Left kidney (tissue), 2 donors: ENCODE measurements around the gene RAD51AP2. TPM values are rescaled to one million over a fixed set of nuclear protein-coding genes. Genes with fewer than 3 reads are reported as not detected.
A peak's percentile ranks its signal among the peaks of the same experiment; 100 is the strongest.
"Not testable (repeated sequence)": the region's sequence is repeated elsewhere in the genome, so short reads cannot be mapped to it uniquely, and the experiment has no call there.

ENCODE experiments used
- DNase-seq: peaks from one replicate; pipeline ENCODE4 v3.0.0-alpha.2; 2013
- polyA plus RNA-seq: library from polyadenylated mRNA; unstranded; fragments of 120-200 nt; gene quantifications from one replicate; pipeline ENCODE4 v1.2.1, GENCODE V29; 2013; ENCODE audit not compliant: insufficient read length

RAD51AP2 gene
- polyA plus RNA-seq, 1 donor = 0.38 TPM

DNA sequence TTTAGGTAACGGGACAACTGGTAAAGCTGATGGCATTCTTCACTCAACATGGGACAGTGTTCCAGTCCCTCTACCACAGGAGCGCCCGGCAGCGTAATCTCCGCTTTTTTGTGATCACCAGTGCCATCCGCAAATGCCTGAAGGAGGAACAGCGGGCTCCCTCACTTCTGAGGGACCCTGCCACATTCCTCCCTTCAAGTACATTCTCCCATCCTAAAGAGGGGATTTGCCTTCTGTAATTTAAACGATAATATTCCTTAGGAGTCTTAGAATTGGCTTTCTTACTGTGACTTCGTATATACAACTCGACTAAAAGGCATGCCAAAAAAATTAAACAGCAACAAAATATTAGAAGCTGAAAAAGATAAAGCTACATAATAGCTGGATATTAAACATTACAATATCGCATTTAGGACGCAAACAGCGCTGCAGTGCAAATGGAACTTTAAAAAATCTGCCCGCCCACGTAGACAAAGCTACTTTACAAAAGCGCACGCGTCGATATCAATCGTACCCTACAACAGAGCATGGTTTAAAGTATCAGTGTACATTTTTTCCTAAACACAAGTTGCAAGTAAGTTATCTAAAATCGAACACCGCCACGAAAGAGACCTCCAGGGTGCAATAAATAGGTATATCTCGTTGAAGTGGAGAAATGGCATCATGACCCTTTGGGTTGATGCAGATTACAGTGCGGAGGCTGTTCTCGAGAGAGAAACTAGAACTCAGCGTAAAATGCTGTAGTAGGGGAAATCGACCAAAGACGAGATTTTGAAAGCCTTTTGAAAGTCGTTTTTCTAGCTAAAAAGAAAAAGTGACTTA, 20.0 kb upstream of the RAD51AP2 start:
- peak; percentile 39 for DNase-seq

DNA sequence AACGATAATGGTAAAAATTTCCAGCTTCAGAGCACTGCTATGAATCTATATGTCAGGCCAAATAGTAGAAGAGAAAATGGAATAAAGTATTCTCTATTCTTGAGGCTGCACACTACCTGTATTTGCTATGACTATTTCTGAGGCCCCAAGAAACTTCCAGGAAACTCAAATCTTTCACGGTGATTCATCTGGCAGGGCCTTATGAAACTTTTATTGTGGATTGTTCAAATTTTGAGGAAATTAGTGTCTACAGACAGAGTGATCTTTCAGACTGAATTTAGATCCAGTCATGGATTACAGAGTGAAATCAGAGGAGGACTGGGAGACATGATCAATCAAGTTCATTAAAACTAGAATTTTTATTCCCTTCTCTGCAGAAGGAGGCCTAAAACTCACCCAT, 18.2 kb upstream of the RAD51AP2 start:
- no peak for DNase-seq

DNA sequence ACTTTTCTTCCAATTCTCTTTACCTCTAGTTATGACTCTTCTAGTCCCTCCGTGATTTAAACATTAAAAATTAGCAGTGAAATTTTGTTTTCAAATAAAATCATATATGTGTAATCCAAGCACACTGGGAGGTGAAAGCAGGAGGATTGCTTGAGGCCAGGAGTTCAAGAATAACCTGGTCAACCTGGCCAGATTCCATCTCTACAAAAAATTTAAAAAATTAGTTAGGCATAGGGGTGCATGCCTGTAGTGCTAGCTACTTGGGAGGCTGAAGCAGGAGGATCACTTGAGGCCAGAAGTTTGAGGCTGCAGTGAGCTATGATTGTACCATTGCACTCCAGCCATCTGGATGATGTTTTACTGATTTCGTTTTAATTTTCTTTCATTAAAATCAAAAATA, 15.3 kb upstream of the RAD51AP2 start:
- no peak for DNase-seq

DNA sequence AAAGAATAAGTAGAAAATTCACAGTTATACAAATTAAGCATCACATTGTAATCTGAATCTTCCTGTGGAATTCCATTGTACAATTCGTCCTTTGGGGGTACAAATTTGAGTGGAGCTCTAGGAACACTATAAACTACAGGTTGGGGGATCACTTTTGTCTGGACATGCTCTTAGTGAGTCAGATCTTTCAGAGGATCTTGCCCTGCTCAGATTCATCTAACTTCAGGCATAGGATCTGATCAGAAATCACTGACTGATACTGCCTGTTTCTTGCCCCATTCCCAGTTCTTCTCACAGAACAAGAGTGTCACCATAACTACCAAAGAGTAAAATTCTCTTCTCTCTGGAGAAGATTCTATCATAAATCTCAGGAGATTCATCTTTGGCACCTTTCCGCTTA, 11.5 kb upstream of the RAD51AP2 start:
- no peak for DNase-seq

DNA sequence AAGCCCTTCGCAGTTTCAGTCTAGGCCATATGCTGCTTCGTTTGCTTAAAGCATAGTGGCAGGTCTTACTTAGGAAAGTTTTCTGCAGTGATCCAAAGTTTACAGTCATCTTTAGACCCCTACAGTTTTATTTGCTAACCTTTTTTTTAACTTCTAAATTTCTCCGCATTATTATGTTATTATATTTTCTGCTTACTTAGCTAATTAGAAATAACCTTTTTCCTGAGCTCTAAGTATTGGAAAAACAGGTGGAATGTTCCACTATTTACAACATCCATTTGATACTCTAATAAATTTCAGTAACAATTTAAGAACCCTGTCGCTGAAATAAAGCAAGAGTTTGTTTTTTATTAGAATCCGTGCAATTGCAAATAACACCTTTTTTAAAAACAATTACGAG, 4.1 kb upstream of the RAD51AP2 start:
- no peak for DNase-seq

DNA sequence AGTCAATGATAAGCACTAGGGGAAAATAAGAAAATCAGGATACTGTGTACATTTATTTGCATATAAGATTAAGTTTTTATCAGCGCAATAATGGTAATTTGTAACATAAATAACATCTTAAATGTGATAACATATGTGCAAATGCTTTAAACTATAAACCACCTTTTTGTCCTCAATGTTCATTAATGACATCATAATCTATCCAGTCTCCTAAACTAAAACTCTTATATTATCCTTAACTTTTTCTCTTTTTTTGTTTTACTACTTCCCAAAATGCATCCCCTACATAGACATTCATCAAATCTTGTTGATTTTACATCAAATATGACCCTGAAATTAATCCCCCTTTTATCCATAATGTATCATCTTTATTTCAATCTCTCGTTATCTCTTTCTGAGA, 3.4 kb upstream of the RAD51AP2 start:
- DNase-seq = no peak

DNA sequence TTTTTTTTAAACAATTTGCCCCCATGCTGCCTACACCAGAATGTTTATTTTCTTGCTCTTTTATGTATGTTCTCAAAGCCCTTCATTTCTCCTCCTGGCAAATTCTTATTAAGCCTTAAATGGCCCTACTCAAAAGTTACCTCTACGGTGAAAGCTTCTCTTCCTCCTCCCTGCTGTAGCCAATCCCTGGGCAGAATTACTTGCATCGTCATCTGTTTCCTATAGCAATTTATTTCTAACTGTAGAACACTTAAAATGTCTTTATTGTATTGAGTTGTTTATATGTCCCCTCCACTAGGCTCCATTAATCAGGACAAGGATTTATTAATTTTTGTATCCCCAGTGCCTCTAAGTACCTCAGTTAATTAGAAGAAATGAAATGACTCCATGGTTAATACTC, 2.5 kb upstream of the RAD51AP2 start:
- no peak for DNase-seq

DNA sequence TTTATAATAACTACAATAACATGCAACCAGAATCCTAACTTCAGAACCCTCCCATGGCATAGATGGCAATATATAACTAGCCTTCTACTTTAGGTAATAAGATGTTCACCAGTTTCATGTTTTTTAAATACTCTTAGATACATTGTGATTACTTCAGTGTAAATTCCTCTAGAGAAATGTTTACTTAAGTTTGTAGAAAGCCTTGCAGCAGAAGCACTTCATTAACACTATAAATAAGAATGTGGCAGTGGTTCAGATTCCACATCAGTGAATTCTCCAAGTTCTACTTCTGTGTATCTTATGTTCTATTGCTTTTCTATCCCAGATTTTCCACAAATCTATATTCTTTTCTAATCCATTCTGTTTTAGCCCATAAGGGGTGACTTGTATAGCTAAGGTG, 1.2 kb upstream of the RAD51AP2 start:
- DNase-seq = no peak

DNA sequence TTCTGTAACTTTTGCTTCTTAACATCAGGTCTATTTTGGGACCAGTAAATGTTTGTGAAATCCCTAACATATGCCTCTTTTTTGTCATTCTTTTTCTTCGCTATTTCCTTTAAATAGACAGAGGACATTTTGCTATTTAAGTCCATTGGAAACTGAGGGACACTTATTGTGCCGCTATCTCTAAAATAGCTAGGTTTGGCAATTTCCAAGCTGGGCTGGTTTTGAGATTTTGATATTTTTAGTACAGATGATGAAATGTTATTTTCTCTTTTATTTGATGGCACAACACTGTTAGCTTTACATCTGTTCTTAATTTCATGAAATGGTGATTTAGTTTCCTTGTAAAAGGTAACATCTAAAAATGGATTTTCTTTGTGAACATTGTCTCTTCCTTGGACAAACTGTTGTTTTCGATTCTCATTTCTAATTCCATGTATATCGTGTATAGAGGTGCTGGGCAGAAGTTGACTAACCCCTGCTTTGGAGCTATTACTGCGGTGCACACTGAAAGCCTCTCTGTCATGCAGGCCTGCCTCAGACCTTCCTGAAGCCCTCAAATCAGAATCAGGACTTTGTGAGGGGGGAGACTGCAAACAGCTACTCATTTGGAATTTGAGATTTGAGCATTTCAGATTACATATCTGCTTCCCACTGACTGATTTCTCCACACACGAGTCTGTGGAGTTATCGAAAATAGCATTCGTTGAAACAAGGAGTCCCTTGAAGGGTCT, 594 bp downstream of the RAD51AP2 start:
- peak; percentile 8 for DNase-seq

DNA sequence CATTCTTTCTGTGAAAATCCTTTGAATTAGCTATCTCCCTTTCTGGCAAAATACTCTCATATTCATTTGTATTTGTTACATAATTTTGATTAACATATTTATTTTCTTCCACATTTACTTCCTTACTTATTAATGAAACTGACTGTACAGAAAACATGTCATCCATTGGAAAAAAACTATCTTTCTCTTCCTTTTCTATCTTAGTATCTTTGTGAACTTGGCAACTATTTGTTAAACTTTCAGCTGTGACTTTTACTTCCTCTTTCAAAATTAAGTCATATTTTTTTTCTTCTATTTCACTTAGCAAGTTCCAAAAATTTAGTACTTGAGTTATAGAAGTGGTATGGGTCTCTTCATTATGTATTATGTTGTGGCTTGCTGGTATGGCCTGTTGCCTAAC, 2.6 kb downstream of the RAD51AP2 start:
- no peak for DNase-seq

DNA sequence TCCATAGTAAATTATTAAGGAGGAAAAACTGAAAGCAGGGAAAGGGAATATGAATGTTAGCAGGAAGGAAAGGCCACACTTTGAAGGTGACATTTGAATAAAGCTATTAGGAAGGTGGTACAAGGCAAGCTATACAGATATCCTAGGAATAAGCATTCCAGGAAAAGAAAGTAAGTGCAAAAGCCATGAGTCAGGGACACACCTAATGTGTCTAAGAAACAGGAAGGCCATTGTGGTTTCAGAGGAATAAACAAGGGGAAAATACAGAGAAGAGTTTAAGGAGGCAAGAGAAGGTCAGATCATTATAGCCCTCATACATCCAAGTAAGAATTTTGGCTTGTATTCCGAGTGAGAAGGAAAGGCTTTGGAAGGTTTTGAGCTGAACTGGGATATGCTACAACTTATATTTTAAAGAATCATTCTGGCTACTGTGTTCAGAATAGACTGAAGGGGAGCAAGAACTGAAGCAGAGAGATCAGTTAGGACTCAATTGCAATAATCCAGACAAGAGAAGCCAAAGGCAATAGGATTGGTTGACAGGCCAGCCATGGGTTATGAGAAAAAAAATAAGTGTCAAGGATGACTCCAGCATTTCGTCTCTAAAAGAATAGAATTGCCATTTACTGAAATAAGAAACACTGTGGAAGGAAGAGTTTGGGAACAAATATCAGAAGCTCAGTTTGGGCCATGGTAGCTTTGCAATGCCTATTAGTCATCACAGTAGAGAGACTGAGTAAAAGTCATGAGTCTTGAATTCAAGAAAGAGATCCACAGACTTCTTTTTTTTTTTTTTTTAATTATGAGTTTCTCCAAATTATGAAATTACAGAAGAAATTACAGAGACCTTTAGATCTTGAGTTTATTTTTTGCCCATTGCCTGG, 11.3 kb downstream of the RAD51AP2 start:
- DNase-seq = no peak

DNA sequence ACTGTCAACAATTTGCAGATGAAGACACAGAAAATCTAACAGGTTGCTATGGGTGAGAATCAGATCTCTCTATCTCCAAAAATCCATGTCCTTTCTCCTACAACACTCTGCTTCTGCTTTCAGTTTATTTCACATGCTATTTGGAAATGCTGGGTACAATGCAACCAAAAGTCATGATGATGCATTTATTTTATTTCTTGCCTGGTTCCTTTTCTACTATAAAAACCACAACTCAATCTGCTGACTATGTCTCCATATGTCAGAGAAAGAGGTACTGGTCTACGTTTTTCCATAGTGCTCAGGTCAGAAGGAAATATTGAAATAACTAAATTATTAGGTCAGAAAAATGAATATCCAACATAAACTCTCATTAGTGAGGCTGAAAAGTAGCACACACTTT, 20.5 kb downstream of the RAD51AP2 start:
- DNase-seq = no peak

DNA sequence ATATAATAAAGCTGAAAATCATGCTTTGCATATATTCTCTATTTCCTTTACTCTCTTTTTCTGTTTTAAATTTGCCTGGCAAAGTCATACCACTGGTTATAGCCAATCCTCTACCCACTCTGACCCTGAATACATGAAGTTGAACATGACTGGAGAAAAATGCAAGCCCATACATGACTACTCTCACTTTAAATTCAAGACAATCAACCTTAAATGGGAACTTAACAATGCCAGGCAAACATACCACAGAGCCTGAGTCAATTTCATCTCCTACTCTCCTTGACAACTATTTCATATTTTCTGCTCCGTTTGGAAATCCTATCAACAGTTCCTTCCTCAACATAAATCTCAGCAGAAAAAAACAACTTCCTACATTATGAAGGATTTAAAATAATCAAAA, 22.6 kb downstream of the RAD51AP2 start:
- DNase-seq = no peak

DNA sequence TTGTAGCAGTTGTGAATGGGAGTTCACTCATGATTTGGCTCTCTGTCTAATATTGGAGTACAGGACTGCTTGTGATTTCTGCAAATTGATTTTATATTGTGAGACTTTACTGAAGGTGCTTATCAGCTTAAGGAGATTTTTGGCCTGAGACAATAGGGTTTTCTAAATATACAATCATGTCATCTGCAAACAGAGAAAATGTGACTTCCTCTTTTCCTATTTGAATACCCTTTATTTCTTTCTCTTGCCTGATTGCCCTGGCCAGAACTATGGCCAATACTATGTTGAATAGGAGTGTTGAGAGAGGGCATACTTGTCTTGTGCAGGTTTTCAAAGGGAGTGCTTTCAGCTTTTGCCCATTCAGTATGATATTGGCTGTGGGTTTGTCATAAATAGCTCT, 28.1 kb downstream of the RAD51AP2 start:
- DNase-seq = not testable (repeated sequence)

DNA sequence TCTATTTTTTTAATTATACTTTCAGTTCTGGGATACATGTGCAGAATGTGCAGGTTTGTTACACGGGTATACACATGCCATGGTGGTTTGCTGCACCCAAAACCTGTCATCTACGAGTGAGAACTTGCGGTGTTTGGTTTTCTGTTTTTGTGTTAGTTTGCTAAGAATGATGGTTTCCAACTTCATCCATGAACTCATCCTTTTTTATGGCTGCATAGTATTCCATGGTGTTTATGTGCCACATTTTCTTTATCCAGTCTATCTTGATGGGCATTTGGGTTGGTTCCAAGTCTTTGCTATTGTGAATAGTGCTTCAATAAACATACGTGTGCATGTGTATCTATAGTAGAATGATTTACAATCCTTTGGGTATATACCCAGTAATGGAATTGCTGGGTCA, 29.6 kb downstream of the RAD51AP2 start:
- DNase-seq = not testable (repeated sequence)

DNA sequence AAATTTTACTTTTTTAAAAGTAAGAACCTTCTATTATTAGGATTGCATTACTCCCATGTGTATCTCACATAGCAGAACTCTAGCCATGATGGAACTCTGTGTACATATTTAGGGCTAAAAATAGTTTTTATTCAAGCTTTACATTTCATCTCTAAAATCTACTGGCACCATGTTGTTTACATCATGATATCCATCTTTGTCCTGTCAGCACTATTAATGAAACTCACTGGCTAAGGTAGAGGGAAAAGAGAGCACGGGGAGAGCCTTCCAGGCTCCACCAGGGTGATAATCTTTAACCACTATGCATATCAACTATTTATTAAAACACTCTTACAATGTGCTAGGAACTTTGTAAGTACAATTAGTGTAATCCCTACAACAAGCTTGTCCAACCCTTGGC, 34.7 kb downstream of the RAD51AP2 start:
- no peak for DNase-seq

DNA sequence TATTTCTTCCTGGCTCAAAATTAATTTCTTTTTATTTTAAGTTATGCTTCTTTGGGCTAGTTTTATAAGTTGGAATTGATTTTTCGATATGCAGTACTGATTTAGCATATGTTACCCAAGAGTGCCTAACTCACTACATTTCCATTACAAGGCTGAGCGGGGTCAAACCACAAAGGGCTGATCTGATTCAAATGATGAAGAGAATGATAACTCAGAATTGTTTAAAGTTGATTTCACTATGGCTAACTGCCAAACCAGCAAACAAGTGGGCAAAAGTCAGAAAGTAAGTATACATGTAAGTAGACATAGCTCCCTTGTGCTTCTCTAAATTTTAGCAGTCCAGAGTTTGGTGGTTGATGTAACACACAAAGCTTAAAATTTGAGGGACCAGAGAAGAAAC, 35.6 kb downstream of the RAD51AP2 start:
- no peak for DNase-seq

DNA sequence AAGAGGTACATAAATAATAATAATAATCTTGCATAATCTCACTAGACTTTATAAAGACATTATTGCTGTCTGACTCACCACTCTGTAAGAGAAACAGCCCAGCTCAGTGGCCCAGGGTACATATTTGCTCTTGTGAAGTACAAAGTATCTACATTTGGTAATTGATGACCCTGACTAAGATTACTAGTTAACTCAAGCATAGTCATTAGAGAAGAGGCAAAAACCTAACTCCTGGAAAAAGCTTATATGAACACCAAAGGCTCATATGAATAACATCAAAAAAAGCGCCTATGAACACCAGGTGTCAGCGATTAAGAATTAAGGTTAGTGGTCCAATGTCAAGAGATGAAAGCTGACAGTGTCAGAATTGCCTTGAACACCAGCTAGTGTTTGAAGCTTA, 38.4 kb downstream of the RAD51AP2 start:
- DNase-seq = no peak

DNA sequence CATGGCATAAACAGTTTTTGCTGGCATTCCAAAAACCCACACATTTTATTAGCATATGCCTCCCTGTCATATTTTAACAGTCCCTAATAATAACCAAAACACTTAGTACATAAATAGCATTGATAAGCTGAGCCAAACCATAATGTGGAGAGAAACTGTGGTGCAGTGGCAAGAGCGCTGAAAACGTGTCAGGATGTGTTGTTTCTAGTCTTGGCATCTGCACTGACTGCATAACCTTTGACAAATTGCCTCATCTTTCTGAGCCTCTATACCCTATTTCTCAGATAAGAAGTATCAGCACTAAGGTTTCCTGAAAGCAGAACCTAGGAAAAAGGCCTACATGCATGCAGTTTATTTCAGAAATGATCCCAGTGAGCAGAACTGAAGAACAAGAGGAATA, 41.4 kb downstream of the RAD51AP2 start:
- no peak for DNase-seq

DNA sequence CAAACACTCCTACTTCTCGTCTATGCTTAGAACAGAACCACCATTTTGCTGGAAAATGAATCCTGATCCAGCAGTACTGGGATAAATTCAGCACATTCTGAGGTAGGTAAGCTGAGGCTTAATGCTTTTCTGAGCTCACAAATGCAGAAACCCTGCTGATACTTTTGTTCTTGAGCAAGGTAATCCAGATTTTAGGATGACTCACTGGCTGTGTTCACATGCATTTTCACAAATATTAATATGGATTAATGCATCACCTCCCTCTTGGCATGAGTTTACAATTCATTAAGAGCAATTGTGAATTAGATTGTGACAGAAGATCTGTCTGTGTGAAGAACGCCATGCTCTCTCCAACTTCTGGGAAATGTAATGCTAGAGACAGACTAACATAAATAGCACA, 42.2 kb downstream of the RAD51AP2 start:
- DNase-seq = no peak

DNA sequence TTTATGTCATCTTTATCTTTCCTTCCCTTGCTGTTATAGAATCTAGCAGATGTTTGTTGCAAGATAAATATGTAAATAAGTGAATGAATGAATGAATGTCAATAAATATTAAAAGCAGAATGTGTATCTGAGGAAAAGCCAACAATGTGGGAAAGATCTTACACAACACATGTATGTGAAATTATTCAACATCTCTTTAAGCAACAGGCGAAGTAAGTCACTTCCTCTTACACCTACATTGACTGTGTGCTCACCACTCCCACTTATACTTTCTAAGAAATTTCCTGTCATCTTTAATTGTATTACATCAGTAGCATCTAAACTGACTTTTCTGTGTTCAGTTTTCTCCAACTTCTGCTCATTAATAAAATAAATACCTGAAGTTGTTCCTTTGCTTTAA, 43.0 kb downstream of the RAD51AP2 start:
- no peak for DNase-seq

DNA sequence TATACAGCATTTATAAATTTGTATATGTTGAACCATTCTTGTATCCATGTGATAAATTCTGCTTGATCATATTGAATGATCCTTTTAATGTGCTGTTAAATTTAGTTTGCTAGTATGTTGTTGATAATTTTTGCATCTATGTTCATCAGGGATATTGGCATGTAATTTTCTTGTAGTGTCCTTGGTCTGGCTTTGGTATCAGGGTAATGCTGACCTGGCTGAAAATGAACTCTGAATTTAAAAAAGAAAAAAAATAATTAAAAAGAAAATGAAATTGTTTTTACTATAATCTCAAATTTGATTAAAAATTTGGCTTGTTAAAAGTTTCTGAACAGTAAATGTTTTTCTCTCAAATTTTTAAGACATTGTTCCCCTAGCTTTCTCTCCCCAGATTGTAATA, 46.3 kb downstream of the RAD51AP2 start:
- DNase-seq = no peak
